Stimulated activated CD8-positive, alpha-beta memory T cell treated with anti-CD3 and anti-CD28 coated beads, Interleukin-4, amount 100 ng/mL, for 4 hours (primary cell): ENCODE results near the gene DNM1L.

Experiments
- DNase-seq, 2 donors: peaks; one replicate each; pipeline ENCODE4 v3.0.0-alpha.2; 2020; ENCODE audit warnings: low read depth in 2 of 2, low spot score in 1 of 2

The DNM1L gene

GRCh38 chr12:32679091-32679919, at the start of gene DNM1L:
TSS of gene DNM1L (plus strand) at chr12:32679301. CDS start at chr12:32679364, 63 bp downstream.
- DNase-seq: peak; percentile 72 to 83

- DNase-seq: no peak
Observed at GRCh38 chr12:32641287-32641901, 37.7 kb upstream of the DNM1L start.

- DNase-seq: no peak
Observed at GRCh38 chr12:32644431-32644830, 34.7 kb upstream of the DNM1L start.

- DNase-seq: no peak
Observed at GRCh38 chr12:32647275-32647674, 31.8 kb upstream of the DNM1L start.

- no peak for DNase-seq
Observed at GRCh38 chr12:32650508-32650907, 28.6 kb upstream of the DNM1L start.

GRCh38 chr12:32651151-32651955, 27.7 kb upstream of the DNM1L start:
- no peak for DNase-seq

- DNase-seq: no peak
Observed at GRCh38 chr12:32651956-32652210, 27.2 kb upstream of the DNM1L start.

GRCh38 chr12:32659908-32660440, 19.1 kb upstream of the DNM1L start:
- DNase-seq: no peak

- no peak for DNase-seq
Observed at GRCh38 chr12:32661706-32662105, 17.4 kb upstream of the DNM1L start.

- no peak for DNase-seq
Observed at GRCh38 chr12:32662665-32663064, 16.4 kb upstream of the DNM1L start.

- DNase-seq: no peak
Observed at GRCh38 chr12:32666018-32666417, 13.1 kb upstream of the DNM1L start.

- no peak for DNase-seq
Observed at GRCh38 chr12:32669584-32669983, 9.5 kb upstream of the DNM1L start.

- no peak for DNase-seq
Observed at GRCh38 chr12:32671930-32672780, 6.9 kb upstream of the DNM1L start.

- DNase-seq: no peak
Observed at GRCh38 chr12:32679920-32680237, 778 bp downstream of the DNM1L start.

- no peak for DNase-seq
Observed at GRCh38 chr12:32680787-32681186, 1.7 kb downstream of the DNM1L start.

GRCh38 chr12:32681272-32681671, 2.2 kb downstream of the DNM1L start:
- no peak for DNase-seq

- DNase-seq: no peak
Observed at GRCh38 chr12:32686340-32686739, 7.2 kb downstream of the DNM1L start.

GRCh38 chr12:32688786-32689185, 9.7 kb downstream of the DNM1L start:
- no peak for DNase-seq

- no peak for DNase-seq
Observed at GRCh38 chr12:32690927-32691326, 11.8 kb downstream of the DNM1L start.

- no peak for DNase-seq
Observed at GRCh38 chr12:32692358-32692757, 13.3 kb downstream of the DNM1L start.

- no peak for DNase-seq
Observed at GRCh38 chr12:32693036-32693435, 13.9 kb downstream of the DNM1L start.
